GM19468 (cell line): ENCODE measurements around the gene OR51A4.
"Not testable (repeated sequence)": the region's sequence is repeated elsewhere in the genome, so short reads cannot be mapped to it uniquely, and the experiment has no call there.

Experiments
- ATAC-seq: cut with Tn5 transposase; IDR thresholded peaks from one replicate; pipeline ENCODE4 v1.9.1; 2021; ENCODE audit warnings: mild to moderate bottlenecking, moderate library complexity, moderate number of reproducible peaks; ENCODE audit not compliant: unreplicated experiment; ENCODE audit errors: extremely low read depth

OR51A4 gene

GRCh38 chr11:4947505-4947904 is at the start of gene OR51A4:
TSS of gene OR51A4 (minus strand) at chr11:4947605. CDS start at chr11:4947100, 505 bp downstream.
- no peak for ATAC-seq

DNA sequence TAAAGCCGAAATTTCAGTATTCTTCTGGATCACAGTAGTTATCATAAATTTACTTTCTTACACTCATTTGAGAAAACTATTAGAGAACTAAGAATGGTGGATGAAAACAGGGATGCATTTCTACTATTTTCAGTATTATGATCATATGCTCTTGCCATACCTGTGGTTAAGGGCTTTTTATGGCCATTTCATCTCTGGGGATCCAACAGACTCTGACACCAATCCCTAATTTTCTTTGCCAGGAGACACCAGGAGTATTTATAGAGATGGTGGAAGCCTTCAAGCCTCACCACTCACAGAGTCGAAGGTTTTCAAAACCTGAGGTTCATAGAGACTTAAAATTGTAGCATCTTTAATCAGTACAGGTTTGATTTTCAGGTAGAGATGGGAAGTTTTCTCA is 47.1 kb upstream of the OR51A4 start, which contains the start of gene OR51L1:
OR51L1 (plus strand) TSS at position 301 of the 400 bp plus-strand sequence. CDS start 4,132 bp downstream, outside the sequence.
- ATAC-seq = no peak

DNA sequence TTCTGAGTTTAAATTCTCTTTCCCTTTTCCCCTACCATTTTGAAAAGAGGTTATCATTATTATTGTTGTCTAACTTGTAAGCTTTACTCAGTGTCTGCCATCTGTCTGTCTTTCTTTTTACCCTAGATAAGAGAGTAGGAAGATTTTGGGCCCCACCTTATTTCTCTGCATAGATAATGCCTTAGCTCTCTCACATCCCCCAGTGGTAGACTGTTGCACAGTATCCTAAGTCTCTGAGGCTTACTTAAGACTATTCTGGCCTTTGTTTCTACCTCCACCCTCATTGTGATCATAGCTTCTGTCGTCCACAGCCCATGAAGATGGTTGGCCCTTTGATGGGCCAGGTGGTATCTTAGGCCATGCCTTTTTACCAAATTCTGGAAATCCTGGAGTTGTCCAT is 43.7 kb upstream of the OR51A4 start:
- no peak for ATAC-seq

- no peak for ATAC-seq
Measured at GRCh38 chr11:4983841-4984240, 36.4 kb upstream of the OR51A4 start.

DNA sequence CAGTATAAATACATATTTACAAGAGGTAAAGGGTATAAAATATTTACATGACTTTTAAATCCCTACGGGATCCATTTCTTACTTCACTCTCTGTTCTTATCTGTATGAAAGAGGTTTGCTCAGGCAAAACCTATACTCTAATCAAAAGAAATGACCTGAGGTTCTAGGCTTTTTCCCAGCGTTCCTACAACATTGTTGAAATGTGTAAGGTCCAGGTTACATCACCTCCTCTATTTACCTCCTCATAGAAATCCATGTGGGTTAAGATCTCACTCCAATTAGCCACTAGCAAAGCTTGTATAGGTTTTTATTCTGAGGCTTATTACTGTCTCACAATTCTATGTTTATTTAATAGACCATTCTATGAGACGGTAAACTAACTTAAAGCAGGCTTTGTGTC is 35.3 kb upstream of the OR51A4 start:
- ATAC-seq = no peak

DNA sequence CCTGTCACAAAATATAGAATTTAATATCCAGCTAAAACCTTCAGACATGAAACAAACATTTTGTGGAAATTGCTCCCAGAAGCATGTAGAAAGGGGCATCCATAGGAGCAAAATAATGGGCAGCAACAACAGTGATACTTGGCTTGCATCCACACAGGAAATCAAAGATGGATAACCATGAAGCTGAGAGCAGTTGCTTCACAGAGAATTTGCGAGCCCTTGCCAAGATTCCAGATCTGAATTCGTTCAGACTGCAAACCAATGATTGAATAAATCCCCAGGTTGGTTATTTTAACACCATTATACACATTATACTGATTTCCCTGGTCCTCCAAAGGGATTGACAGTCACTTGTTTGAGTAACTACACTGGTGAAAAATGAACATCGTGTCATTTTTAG is 31.6 kb upstream of the OR51A4 start:
- ATAC-seq = no peak

DNA sequence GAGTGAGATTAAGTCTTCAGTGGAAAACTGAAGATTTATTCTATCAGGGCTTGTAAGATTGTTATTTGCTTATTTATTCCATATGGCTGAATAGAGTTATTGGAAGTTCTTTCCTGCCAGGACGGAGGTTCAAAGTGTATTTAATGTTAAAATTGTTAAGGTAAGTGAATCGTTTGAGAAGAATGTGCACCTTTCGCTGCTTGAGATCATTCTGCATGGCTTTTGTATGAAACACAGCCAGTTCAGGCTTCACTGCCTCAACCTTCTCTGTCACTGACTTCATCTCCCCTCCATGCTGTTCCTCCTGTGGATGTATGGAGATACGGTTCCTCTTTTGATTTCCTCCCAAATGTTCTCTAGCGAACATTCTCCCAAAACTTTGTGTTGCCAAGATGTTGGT is 28.0 kb upstream of the OR51A4 start:
- no peak for ATAC-seq

DNA sequence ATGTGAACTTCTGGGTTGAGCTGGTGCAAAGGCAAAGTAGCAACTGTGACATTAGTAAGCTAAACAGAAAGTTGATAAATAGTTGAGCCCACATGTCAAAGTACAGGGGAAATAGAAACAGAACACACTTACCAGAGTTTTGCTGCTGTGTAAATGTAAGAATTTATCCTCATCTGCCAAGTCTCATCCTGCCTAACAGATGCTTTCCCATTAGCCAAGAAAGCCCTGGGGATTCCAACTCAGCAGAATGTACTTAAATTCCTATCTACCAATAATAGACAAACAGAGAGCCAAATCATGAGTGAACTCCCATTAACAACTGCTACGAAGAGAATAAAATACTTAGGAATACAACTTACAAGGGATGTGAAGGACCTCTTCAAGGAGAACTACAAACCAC is 15.4 kb upstream of the OR51A4 start:
- ATAC-seq = no peak

- no peak for ATAC-seq
Measured at GRCh38 chr11:4960877-4961276, 13.5 kb upstream of the OR51A4 start.

DNA sequence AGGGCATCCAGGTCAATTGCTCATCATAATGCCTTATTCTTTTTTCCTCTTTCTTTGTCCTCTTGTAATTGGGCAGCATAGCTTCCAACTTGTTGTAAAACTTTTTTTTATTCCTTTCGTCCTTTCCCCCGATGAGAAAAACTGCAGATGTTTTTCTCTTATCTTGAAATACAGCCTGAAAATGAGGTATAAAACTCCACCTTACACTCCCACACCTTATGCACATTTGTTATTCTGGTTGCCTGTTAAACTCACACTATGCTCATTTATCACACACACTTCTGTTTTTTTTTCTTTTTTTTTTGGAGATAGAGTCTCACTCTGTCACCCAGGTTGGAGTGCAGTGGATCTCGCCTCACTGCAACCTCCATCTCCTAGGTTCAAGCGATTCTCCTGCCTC is 10.0 kb upstream of the OR51A4 start:
- ATAC-seq = no peak

GRCh38 chr11:4955613-4956012 is 8.2 kb upstream of the OR51A4 start, which contains the start of gene OR51A2:
TSS of gene OR51A2 (minus strand) at chr11:4955713. CDS start at chr11:4955713, 0 bp downstream.
- not testable (repeated sequence) for ATAC-seq

GRCh38 chr11:4936745-4937144 is 10.7 kb downstream of the OR51A4 start:
- ATAC-seq = no peak

GRCh38 chr11:4932751-4933150 is 14.7 kb downstream of the OR51A4 start:
- no peak for ATAC-seq

DNA sequence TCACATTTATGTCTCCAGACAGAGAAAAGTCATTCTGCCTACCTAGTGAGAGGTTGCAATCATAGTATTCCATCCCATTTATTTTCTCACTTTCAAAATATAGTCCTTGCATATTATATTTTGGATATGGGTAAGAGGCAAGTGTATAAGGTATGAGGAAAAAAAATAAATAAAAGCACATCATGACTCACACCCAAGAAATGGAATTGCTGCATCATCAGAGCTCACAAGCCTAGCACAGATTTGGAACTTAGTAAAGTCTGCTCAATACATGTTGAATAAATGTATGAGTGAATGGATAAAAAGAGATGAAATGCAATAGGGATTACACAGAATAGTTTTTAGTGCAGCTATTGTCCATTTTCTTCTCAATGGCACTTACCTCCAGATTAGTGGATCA is 20.8 kb downstream of the OR51A4 start:
- ATAC-seq = no peak

GRCh38 chr11:4924239-4924638 is 23.2 kb downstream of the OR51A4 start, which contains the start of gene OR51G1:
TSS of gene OR51G1 (minus strand) at chr11:4924339. CDS start at chr11:4924339, 0 bp downstream.
- ATAC-seq = no peak

DNA sequence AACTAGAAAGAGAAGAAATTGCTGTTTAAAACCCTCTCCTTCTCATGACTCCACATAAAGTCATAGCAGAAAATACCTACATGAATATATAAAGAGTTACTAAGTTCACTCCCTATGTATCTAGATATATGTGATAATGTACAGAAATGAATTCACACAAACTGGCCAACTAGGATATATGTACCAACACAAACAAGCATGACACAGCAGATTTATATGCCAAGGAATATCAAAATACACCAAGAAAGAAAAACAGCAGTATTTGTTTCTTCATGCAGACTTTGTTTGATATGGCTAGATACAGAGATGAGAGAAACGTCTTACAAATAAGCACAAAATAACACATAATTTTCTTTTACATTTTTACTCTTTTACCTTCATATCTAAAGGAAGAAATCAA is 25.1 kb downstream of the OR51A4 start:
- no peak for ATAC-seq

- ATAC-seq = no peak
Measured at GRCh38 chr11:4921796-4922195, 25.6 kb downstream of the OR51A4 start.

DNA sequence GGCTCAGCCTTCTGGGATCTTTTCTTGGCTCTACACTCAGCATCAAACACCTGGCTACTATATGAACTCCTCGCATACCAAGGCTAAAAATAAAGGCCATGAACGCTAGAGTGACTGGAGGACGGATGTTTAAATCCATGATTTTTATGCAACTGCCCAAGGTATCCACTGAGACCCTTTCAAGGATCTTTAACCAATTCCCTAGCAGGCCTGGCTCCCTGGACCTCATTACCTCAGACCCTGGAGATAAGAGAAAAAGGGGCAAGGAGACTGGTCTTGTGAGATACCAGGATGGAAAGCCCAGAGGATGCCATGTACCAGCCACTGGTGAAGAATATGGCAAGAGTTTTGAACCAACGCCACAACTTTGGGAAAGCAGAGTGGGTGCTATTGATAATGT is 28.2 kb downstream of the OR51A4 start, which contains the start of gene OR51G2:
OR51G2 (minus strand) TSS at position 101 of the 400 bp plus-strand sequence. CDS start 3,687 bp downstream, outside the sequence.
- ATAC-seq = no peak

- no peak for ATAC-seq
Measured at GRCh38 chr11:4916581-4916980, 30.8 kb downstream of the OR51A4 start.

- no peak for ATAC-seq
Measured at GRCh38 chr11:4903484-4903883, 43.9 kb downstream of the OR51A4 start, which contains the start of gene OR51A7. TSS of gene OR51A7 (plus strand) at chr11:4903783. CDS start at chr11:4907370, 3,587 bp downstream.
